ENCODE results near the gene GAS6. TPM values are rescaled to one million over a fixed set of nuclear protein-coding genes. Genes with fewer than 3 reads are reported as not detected.

The GAS6 gene
- total RNA-seq, 6 donors from 2014 or later = 129 to 299 (median 180) TPM

GRCh38 chr13:113850722-113851479 is 13.0 kb downstream of the GAS6 start:
- WGBS, 2 donors = 93 to 100% methylated on average over 3 of the region's 3 CpGs
- Histone ChIP-seq H3K27me3 (no peaks in the 10 kb centered on the region), H3K9me3 (no peaks in the 10 kb centered on the region), H3K27ac (no peak overlapping the region), H3K4me3 (no peak overlapping the region), H3K4me1 (peaks cover 27 to 51% (median 37%) of the 10 kb centered on the region in 4 donors), H3K36me3 (peaks cover 0 to 17% (median 2%) of the 10 kb centered on the region in 4 donors)
- ATAC-seq (ENCODE audit: low FRiP score in 2 of 2) (no peak), DNase-seq (no peak)
- TF ChIP-seq POLR2AphosphoS5 (IDR thresholded peaks at IDR 0.05) (no peak), EP300 (IDR thresholded peaks at IDR 0.05) (no peak), POLR2A (IDR thresholded peaks at IDR 0.05) (no peak)
- TF ChIP-seq, protein P1, sequence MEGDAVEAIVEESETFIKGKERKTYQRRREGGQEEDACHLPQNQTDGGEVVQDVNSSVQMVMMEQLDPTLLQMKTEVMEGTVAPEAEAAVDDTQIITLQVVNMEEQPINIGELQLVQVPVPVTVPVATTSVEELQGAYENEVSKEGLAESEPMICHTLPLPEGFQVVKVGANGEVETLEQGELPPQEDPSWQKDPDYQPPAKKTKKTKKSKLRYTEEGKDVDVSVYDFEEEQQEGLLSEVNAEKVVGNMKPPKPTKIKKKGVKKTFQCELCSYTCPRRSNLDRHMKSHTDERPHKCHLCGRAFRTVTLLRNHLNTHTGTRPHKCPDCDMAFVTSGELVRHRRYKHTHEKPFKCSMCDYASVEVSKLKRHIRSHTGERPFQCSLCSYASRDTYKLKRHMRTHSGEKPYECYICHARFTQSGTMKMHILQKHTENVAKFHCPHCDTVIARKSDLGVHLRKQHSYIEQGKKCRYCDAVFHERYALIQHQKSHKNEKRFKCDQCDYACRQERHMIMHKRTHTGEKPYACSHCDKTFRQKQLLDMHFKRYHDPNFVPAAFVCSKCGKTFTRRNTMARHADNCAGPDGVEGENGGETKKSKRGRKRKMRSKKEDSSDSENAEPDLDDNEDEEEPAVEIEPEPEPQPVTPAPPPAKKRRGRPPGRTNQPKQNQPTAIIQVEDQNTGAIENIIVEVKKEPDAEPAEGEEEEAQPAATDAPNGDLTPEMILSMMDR (IDR thresholded peaks at IDR 0.05) = no peak

DNA sequence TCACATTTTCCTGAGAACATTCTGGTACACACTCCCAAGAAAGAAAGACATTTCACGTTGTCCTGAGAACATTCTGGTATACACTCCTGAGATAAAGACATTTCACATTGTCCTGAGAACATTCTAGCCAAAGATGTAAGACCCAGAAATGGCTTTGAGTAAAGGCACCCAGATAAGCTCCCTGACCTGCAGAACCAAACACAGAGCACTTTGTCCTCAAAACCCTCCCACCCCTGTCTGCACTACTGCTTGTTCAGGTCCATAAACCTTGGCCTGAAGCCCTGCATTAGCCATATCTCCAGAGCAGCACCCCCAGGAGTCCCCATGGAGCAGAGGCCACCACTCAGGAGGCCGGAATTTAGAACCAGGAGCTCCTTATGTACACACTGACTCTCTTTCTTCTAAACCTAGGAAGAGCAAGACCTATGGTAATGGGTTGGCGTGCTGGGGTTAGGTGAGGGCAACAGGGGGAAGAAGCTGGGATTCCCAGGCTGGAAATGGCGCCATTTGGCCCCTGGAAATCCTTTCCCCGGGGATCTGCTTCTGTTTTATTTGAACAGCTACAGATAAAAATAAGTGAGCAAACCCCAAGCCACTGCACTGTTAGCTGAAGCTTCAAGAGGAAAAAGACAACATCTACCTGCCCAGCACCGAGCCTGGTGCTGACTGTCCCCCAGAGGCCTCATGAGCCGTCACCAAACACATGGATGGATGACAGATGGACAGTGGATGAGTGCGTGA is 13.7 kb downstream of the GAS6 start:
- Histone ChIP-seq H3K4me1 (peaks cover 24 to 44% (median 33%) of the 10 kb centered on the region in 4 donors), H3K27ac (no peak overlapping the region), H3K36me3 (peaks cover 0 to 24% (median 2%) of the 10 kb centered on the region in 4 donors), H3K4me3 (no peak overlapping the region), H3K27me3 (no peaks in the 10 kb centered on the region), H3K9me3 (no peaks in the 10 kb centered on the region)
- TF ChIP-seq POLR2AphosphoS5 (IDR thresholded peaks at IDR 0.05) (no peak), EP300 (IDR thresholded peaks at IDR 0.05) (no peak), POLR2A (IDR thresholded peaks at IDR 0.05) (no peak)
- TF ChIP-seq, protein P1 (IDR thresholded peaks at IDR 0.05) = no peak
- WGBS, 2 donors = 88 to 93% methylated on average over 8 of the region's 8 CpGs
- no peak for DNase-seq
- ATAC-seq (ENCODE audit: low FRiP score in 2 of 2) = no peak

DNA sequence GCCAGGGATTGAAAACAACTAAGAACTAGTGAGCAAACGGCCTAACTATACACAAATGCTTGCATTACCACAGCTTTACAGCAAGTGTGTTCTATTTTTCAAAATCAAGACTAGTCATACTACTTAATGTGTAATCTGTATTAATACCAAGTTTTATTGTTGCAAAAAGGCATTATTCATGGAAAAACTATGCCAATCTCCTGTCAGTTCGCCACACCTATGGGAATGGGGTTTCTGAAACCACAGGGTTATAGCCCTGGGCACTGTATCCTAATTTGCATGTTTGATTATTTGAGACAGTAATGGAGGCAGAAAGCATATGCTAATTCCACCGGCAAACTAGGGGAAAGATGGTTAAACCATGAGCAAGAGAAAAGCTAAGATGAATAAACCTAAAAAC is 14.3 kb downstream of the GAS6 start:
- Histone ChIP-seq H3K4me3 (no peak overlapping the region), H3K27ac (no peak overlapping the region), H3K9me3 (no peaks in the 10 kb centered on the region), H3K4me1 (peaks cover 24 to 44% (median 32%) of the 10 kb centered on the region in 4 donors), H3K36me3 (peaks cover 0 to 24% (median 2%) of the 10 kb centered on the region in 4 donors), H3K27me3 (no peaks in the 10 kb centered on the region)
- ATAC-seq (ENCODE audit: low FRiP score in 2 of 2) (no peak), DNase-seq (no peak)
- TF ChIP-seq, protein P1 (IDR thresholded peaks at IDR 0.05) = no peak
- TF ChIP-seq EP300 (IDR thresholded peaks at IDR 0.05) = no peak
- TF ChIP-seq POLR2A (IDR thresholded peaks at IDR 0.05) = no peak
- TF ChIP-seq POLR2AphosphoS5 (IDR thresholded peaks at IDR 0.05) = no peak
- 91 to 94% methylated on average over 3 of the region's 3 CpGs for WGBS, 2 donors

GRCh38 chr13:113848431-113849260 is 15.2 kb downstream of the GAS6 start:
- 91 to 94% methylated on average over 18 of the region's 18 CpGs for WGBS, 2 donors
- ATAC-seq (ENCODE audit: low FRiP score in 2 of 2) (no peak), DNase-seq (peak in 1 of 2 donors; percentile 50)
- Histone ChIP-seq H3K36me3 (peaks cover 0 to 25% (median 2%) of the 10 kb centered on the region in 4 donors), H3K4me1 (peaks cover 20 to 40% (median 26%) of the 10 kb centered on the region in 4 donors), H3K27ac (no peak overlapping the region), H3K4me3 (no peak overlapping the region), H3K9me3 (no peaks in the 10 kb centered on the region), H3K27me3 (no peaks in the 10 kb centered on the region)
- TF ChIP-seq, protein P1 (IDR thresholded peaks at IDR 0.05) = no peak
- TF ChIP-seq EP300 (IDR thresholded peaks at IDR 0.05) (no peak), POLR2A (IDR thresholded peaks at IDR 0.05) (no peak)

Measured in upper lobe of left lung (tissue), 6 donors.